Endothelial cell of umbilical vein (primary cell): Measurements from ENCODE around the gene PDHX. TPM values are rescaled to one million over a fixed set of nuclear protein-coding genes. Genes with fewer than 3 reads are reported as not detected.

ENCODE experiments used
- BruUV-seq: library from RNA; stranded (reverse); fragments of 400-500 nt; replicated peaks from 2 replicates; lab custom pipeline; 2021; lab: Mats Ljungman, UMichigan
- CTCF ChIA-PET: fragments of 300-600, 350-600 bp; sonication (Branson Sonifier 250); formaldehyde crosslinking; loops from one replicate; lab custom pipeline; 2021; ENCODE audit warnings: antibody characterized with exemption, inconsistent platforms; lab: Charles Lee
- POLR2A ChIA-PET: fragments of 300-600, 350-600 bp; sonication (Branson Sonifier 250); formaldehyde crosslinking; loops from one replicate; lab custom pipeline; 2021; ENCODE audit warnings: antibody characterized with exemption, inconsistent platforms; lab: Charles Lee
- DNase-seq: peaks from one replicate; pipeline ENCODE4 v3.0.0-alpha.2; 2011; ENCODE audit warnings: low read depth, low spot score
- FAIRE-seq: peaks from 2 replicates; lab custom pipeline; 2011; peaks lifted over from hg19 to GRCh38; lab: Jason Lieb, UNC
- H2AFZ ChIP-seq: 2 replicates; pipeline ENCODE4 v1.6.0; 2012; ENCODE audit warnings: low read depth, low read length, control low read depth, inconsistent platforms
- H3K27ac ChIP-seq: 2 replicates; pipeline ENCODE4 v1.5.1; 2011; ENCODE audit warnings: low read depth, mild to moderate bottlenecking, control low read depth, low read length, moderate library complexity; ENCODE audit not compliant: insufficient read depth
- H3K27me3 ChIP-seq, 2 experiments: 2 replicates each; pipeline versions ENCODE4 v1.6.0 to v1.6.1; 2011; ENCODE audit warnings: low read length in 2 of 2, mixed read lengths in 1 of 2; ENCODE audit not compliant: control insufficient read depth in 2 of 2, insufficient read depth in 2 of 2
- H3K36me3 ChIP-seq, 2 experiments: 2 replicates in 1 of 2; 3 replicates in 1 of 2; pipeline ENCODE4 v1.5.1; 2011; ENCODE audit warnings: low read length in 2 of 2, mild to moderate bottlenecking in 1 of 2, moderate library complexity in 1 of 2; ENCODE audit not compliant: control insufficient read depth in 2 of 2, insufficient read depth in 2 of 2; ENCODE audit errors: extremely low read depth in 1 of 2
- H3K4me1 ChIP-seq: 3 replicates; pipeline ENCODE4 v1.5.1; 2011; ENCODE audit warnings: mild to moderate bottlenecking, low read length; ENCODE audit not compliant: control insufficient read depth, insufficient read depth; ENCODE audit errors: extremely low read depth
- H3K4me2 ChIP-seq: 2 replicates; pipeline ENCODE4 v1.6.1; 2011; ENCODE audit warnings: low read length, control low read depth, mixed read lengths; ENCODE audit not compliant: insufficient read depth
- H3K4me3 ChIP-seq, 3 experiments: fragments of 200-600 bp in 1 of 3; sonication (generic), shearing (Covaris generic) in 1 of 3; replicated peaks in 1 of 3; 2 replicates each; pipeline ENCODE4 v1.5.1; 2011 to 2016; ENCODE audit warnings: control low read depth in 3 of 3, low read length in 3 of 3, mild to moderate bottlenecking in 2 of 3, inconsistent platforms in 1 of 3, low read depth in 1 of 3, moderate library complexity in 1 of 3; ENCODE audit not compliant: insufficient read depth in 1 of 3
- H3K79me2 ChIP-seq: 2 replicates; pipeline ENCODE4 v1.6.0; 2012; ENCODE audit warnings: low read length, inconsistent platforms; ENCODE audit not compliant: control insufficient read depth, insufficient read depth
- H3K9ac ChIP-seq: replicated peaks from 2 replicates; pipeline ENCODE3; 2011; ENCODE audit warnings: low read length, control low read depth; ENCODE audit not compliant: insufficient read depth; ENCODE audit errors: extremely low read depth
- H3K9me1 ChIP-seq: replicated peaks from 3 replicates; pipeline ENCODE4 v1.6.0; 2011; ENCODE audit warnings: mild to moderate bottlenecking, low read length; ENCODE audit not compliant: control insufficient read depth, insufficient read depth; ENCODE audit errors: extremely low read depth
- H3K9me3 ChIP-seq: replicated peaks from 2 replicates; pipeline ENCODE4 v1.5.1; 2012; ENCODE audit warnings: low read length, inconsistent platforms; ENCODE audit not compliant: control insufficient read depth, insufficient read depth
- H4K20me1 ChIP-seq: replicated peaks from 2 replicates; pipeline ENCODE3; 2011; ENCODE audit warnings: mild to moderate bottlenecking, low read length; ENCODE audit not compliant: control insufficient read depth, insufficient read depth; ENCODE audit errors: extremely low read depth
- CTCF ChIP-seq, 2 donors: IDR thresholded peaks; 1 replicate in 1 of 2; 2 replicates in 1 of 2; pipeline ENCODE4 v1.5.1; 2011; ENCODE audit warnings: low read length in 2 of 2, mild to moderate bottlenecking in 2 of 2, moderate library complexity in 2 of 2, control low read depth in 1 of 2, inconsistent platforms in 1 of 2, low read depth in 1 of 2; ENCODE audit not compliant: insufficient read depth in 1 of 2; ENCODE audit errors: extremely low read depth in 1 of 2
- EZH2 ChIP-seq: IDR thresholded peaks from 2 replicates; pipeline ENCODE4 v1.6.1; 2012; ENCODE audit warnings: borderline replicate concordance, low read depth, mild to moderate bottlenecking, moderate library complexity, low read length, inconsistent platforms; ENCODE audit not compliant: severe bottlenecking
- FOS ChIP-seq: IDR thresholded peaks from 2 replicates; pipeline ENCODE4 v1.6.1; 2011; ENCODE audit warnings: mild to moderate bottlenecking, low read length, moderate library complexity, borderline replicate concordance; ENCODE audit not compliant: insufficient read depth
- GATA2 ChIP-seq: IDR thresholded peaks from 2 replicates; pipeline ENCODE4 v1.7.0; 2011; ENCODE audit warnings: low read depth, mild to moderate bottlenecking, moderate library complexity, mixed read lengths, low read length; ENCODE audit not compliant: insufficient read length, insufficient read depth
- JUN ChIP-seq: IDR thresholded peaks from 2 replicates; pipeline ENCODE4 v1.6.1; 2011; ENCODE audit warnings: borderline replicate concordance, low read depth; ENCODE audit not compliant: insufficient read length, insufficient read depth
- MAX ChIP-seq: IDR thresholded peaks from 2 replicates; pipeline ENCODE4 v1.6.1; 2011; ENCODE audit not compliant: insufficient read depth, insufficient read length
- MYC ChIP-seq: IDR thresholded peaks from one replicate; pipeline ENCODE4 v1.6.1; 2011; ENCODE audit warnings: mild to moderate bottlenecking, low read depth, low read length
- POLR2A ChIP-seq: IDR thresholded peaks from 2 replicates; pipeline ENCODE4 v1.6.1; 2012; ENCODE audit warnings: low read depth, mild to moderate bottlenecking, control low read depth, low read length
- POLR2AphosphoS5 ChIP-seq: IDR thresholded peaks from 2 replicates; pipeline ENCODE4 v1.6.1; 2012; ENCODE audit warnings: low read depth, mild to moderate bottlenecking, control low read depth, low read length, moderate library complexity; ENCODE audit not compliant: insufficient read depth
- dilution Hi-C: fragments of 300-500 bp; cut with MboI; formaldehyde crosslinking; loops from one replicate; pipeline ENCODE4 v1.15.0; 2019; ENCODE audit warnings: low sequenced_read_pairs; ENCODE audit not compliant: extremely low pct_ligation_motif_present
- intact Hi-C: fragments of 100-400 bp; cut with micrococcal nuclease; formaldehyde crosslinking; loops from one replicate; pipeline ENCODE4 v1.10.0; 2022
- polyA plus RNA-seq, 4 experiments: library from polyadenylated mRNA; depleted of rRNA in 3 of 4; stranded (reverse) in 3 of 4; unstranded in 1 of 4; fragments of >200 nt; gene quantifications; 2 replicates each; pipeline versions ENCODE4 v1.2.1 to v1.2.3, GENCODE V29; 2011 to 2012; ENCODE audit warnings: missing spikeins in 1 of 4
- total RNA-seq: library from RNA; stranded (reverse); gene quantifications from 2 replicates; pipeline ENCODE4 v1.2.3, GENCODE V29; 2021

Gene PDHX
- total and polyA plus RNA-seq, 2 donors (not counting 3 experiments of a cell fraction or from before 2014, with no cell fraction given) = 10.5 to 30.5 TPM

- Histone ChIP-seq H3K4me3 (no peak overlapping the region), H3K9me1 (no peaks in the 10 kb centered on the region), H2AFZ (no peak overlapping the region), H4K20me1 (no peaks in the 10 kb centered on the region), H3K4me2 (no peak overlapping the region), H3K27ac (no peak overlapping the region), H3K9me3 (no peaks in the 10 kb centered on the region), H3K4me1 (no peaks in the 10 kb centered on the region), H3K27me3 (no peaks in the 10 kb centered on the region), H3K36me3 (no peaks in the 10 kb centered on the region), H3K79me2 (no peaks in the 10 kb centered on the region), H3K9ac (no peak overlapping the region)
- TF ChIP-seq JUN = no peak
- TF ChIP-seq MYC = no peak
- TF ChIP-seq POLR2AphosphoS5 = no peak
- TF ChIP-seq EZH2 = no peak
- TF ChIP-seq GATA2 = no peak
- no peak for TF ChIP-seq FOS
- no peak for TF ChIP-seq MAX
- no peak for TF ChIP-seq POLR2A
- no peak for TF ChIP-seq CTCF (IDR thresholded peaks at IDR 0.05; ENCODE audit: extremely low read depth in 1 of 2, insufficient read depth in 1 of 2, low read depth in 1 of 2, low read length in 2 of 2)
- dilution Hi-C loops (no loop called here), intact Hi-C loops (no loop called here)
- no TSS peak for BruUV-seq
- DNase-seq (no peak), FAIRE-seq (no peak)
- ChIA-PET POLR2A (no interaction called here), CTCF (interaction anchor here (1.2 kb wide), 1 partner anchor 42 kb away, joined by 3 read pairs; no protein-coding TSS in a partner anchor)
These were observed 48.4 kb downstream of the PDHX start for GRCh38 chr11:34964610-34965331.
